Embryonic facial prominence (tissue), 1 donor: ENCODE results near the gene ENOX2.

Experiments used
- DNase-seq: peaks from one replicate; pipeline ENCODE4 v3.0.0-alpha.2; 2016; ENCODE audit errors: extremely low spot score

The ENOX2 gene

GRCh38 chrX:130631011-130631410, 272.0 kb downstream of the ENOX2 start:
- DNase-seq, result no peak

- DNase-seq, result no peak
Measured at GRCh38 chrX:130628516-130628915, 274.5 kb downstream of the ENOX2 start.

GRCh38 chrX:130626521-130626920, 276.5 kb downstream of the ENOX2 start:
- DNase-seq, result no peak

- no peak for DNase-seq
Measured at GRCh38 chrX:130625386-130625785, 277.6 kb downstream of the ENOX2 start.

- no peak for DNase-seq
Measured at GRCh38 chrX:130623518-130623917, 279.5 kb downstream of the ENOX2 start.

GRCh38 chrX:130615941-130616340, 287.1 kb downstream of the ENOX2 start:
- no peak for DNase-seq

- no peak for DNase-seq
Measured at GRCh38 chrX:130607431-130607830, 295.6 kb downstream of the ENOX2 start.

- DNase-seq, result no peak
Measured at GRCh38 chrX:130606425-130606824, 296.6 kb downstream of the ENOX2 start.

- DNase-seq, result no peak
Measured at GRCh38 chrX:130604882-130605281, 298.1 kb downstream of the ENOX2 start.

GRCh38 chrX:130594453-130594916, 308.5 kb downstream of the ENOX2 start:
- no peak for DNase-seq

- no peak for DNase-seq
Measured at GRCh38 chrX:130593911-130594310, 309.1 kb downstream of the ENOX2 start.

- DNase-seq, result no peak
Measured at GRCh38 chrX:130592204-130592603, 310.8 kb downstream of the ENOX2 start.

GRCh38 chrX:130578906-130579305, 324.1 kb downstream of the ENOX2 start:
- no peak for DNase-seq

GRCh38 chrX:130577431-130577830, 325.6 kb downstream of the ENOX2 start:
- DNase-seq, result no peak

- DNase-seq, result no peak
Measured at GRCh38 chrX:130575831-130576389, 327.1 kb downstream of the ENOX2 start.
